Cardiac septum (tissue), 1 donor: Measurements from ENCODE around the gene DCT. TPM values are rescaled to one million over a fixed set of nuclear protein-coding genes. Genes with fewer than 3 reads are reported as not detected.

Experiments
- DNase-seq: peaks from one replicate; pipeline ENCODE4 v3.0.0-alpha.2; 2020; ENCODE audit warnings: low spot score
- intact Hi-C: fragments of 100-400 bp; cut with DNase I; formaldehyde crosslinking; loops from one replicate; pipeline ENCODE4 v1.14.0; 2022
- total RNA-seq: library from RNA; stranded (reverse); fragmentation: NEBNext Ultra II Directional; extraction: Animal tissue kit (Norgen Biotek cat#: 25700); gene quantifications from one replicate; pipeline ENCODE4 v1.2.1, GENCODE V29; 2021
- donor health status: DM: no; HTN: no; CAD: no.

DCT gene
- total RNA-seq, 1 donor from 2014 or later: 0.22 TPM

- intact Hi-C loops: no loop called here
- DNase-seq: no peak
Measured at GRCh38 chr13:94459116-94459515, 20.4 kb downstream of the DCT start.

GRCh38 chr13:94455414-94455813 is 24.1 kb downstream of the DCT start:
- no peak for DNase-seq
- intact Hi-C loops: no loop called here

- intact Hi-C loops: no loop called here
- DNase-seq: no peak
Measured at GRCh38 chr13:94454906-94455305, 24.6 kb downstream of the DCT start.

GRCh38 chr13:94454334-94454733 is 25.1 kb downstream of the DCT start:
- intact Hi-C loops: no loop called here
- DNase-seq: no peak

GRCh38 chr13:94444826-94445225 is 34.7 kb downstream of the DCT start:
- intact Hi-C loops: no loop called here
- no peak for DNase-seq

GRCh38 chr13:94435604-94436226 is 43.8 kb downstream of the DCT start:
- intact Hi-C loops: loop anchor here (2.0 kb wide), 1 partner anchor 183 kb away; no protein-coding TSS in a partner anchor
- DNase-seq: no peak

GRCh38 chr13:94433055-94433961 is 46.2 kb downstream of the DCT start:
- intact Hi-C loops: no loop called here
- DNase-seq: no peak

- intact Hi-C loops: no loop called here
- no peak for DNase-seq
Measured at GRCh38 chr13:94431987-94432386, 47.5 kb downstream of the DCT start.

GRCh38 chr13:94431574-94431973 is 47.9 kb downstream of the DCT start:
- intact Hi-C loops: no loop called here
- no peak for DNase-seq

GRCh38 chr13:94427313-94427953 is 52.0 kb downstream of the DCT start:
- DNase-seq: no peak
- intact Hi-C loops: no loop called here

GRCh38 chr13:94419925-94420305 is 59.6 kb downstream of the DCT start:
- intact Hi-C loops: no loop called here
- DNase-seq: no peak

- intact Hi-C loops: no loop called here
- no peak for DNase-seq
Measured at GRCh38 chr13:94419304-94419924, 60.1 kb downstream of the DCT start.

GRCh38 chr13:94417294-94417693 is 62.2 kb downstream of the DCT start:
- intact Hi-C loops: no loop called here
- DNase-seq: no peak

GRCh38 chr13:94416454-94417080 is 62.9 kb downstream of the DCT start:
- intact Hi-C loops: no loop called here
- no peak for DNase-seq

GRCh38 chr13:94415500-94416237 is 63.8 kb downstream of the DCT start:
- intact Hi-C loops: no loop called here
- no peak for DNase-seq

- intact Hi-C loops: no loop called here
- no peak for DNase-seq
Measured at GRCh38 chr13:94414708-94415107, 64.8 kb downstream of the DCT start.

GRCh38 chr13:94414141-94414540 is 65.3 kb downstream of the DCT start:
- DNase-seq: no peak
- intact Hi-C loops: no loop called here

- no peak for DNase-seq
- intact Hi-C loops: no loop called here
Measured at GRCh38 chr13:94413598-94413944, 65.9 kb downstream of the DCT start.
